Karpas-422 (cell line): Measurements from ENCODE around the gene PLA2G4B. TPM values are rescaled to one million over a fixed set of nuclear protein-coding genes. Genes with fewer than 3 reads are reported as not detected.

Source experiments
- DNase-seq: peaks from one replicate; pipeline ENCODE4 v3.0.0-alpha.2; 2015
- H2AFZ ChIP-seq: fragments of 200-600 bp; sonication (generic); 2 replicates; pipeline ENCODE4 v1.6.1; 2014; ENCODE audit warnings: antibody characterized with exemption, low read length, mixed read lengths
- H3K27ac ChIP-seq: fragments of 200-600 bp; sonication (generic); 2 replicates; pipeline ENCODE4 v1.5.1; 2014; ENCODE audit warnings: mild to moderate bottlenecking, low read length, moderate library complexity
- H3K27me3 ChIP-seq: fragments of 200-600 bp; sonication (generic); 2 replicates; pipeline ENCODE4 v1.6.1; 2014; ENCODE audit warnings: low read length, mixed read lengths
- H3K36me3 ChIP-seq: fragments of 200-600 bp; sonication (generic); 2 replicates; pipeline ENCODE4 v1.6.1; 2014; ENCODE audit warnings: low read length, mixed read lengths; ENCODE audit not compliant: insufficient read depth
- H3K4me1 ChIP-seq: fragments of 200-600 bp; sonication (generic); 2 replicates; pipeline ENCODE4 v1.6.1; 2014; ENCODE audit warnings: mild to moderate bottlenecking, low read length, mixed read lengths
- H3K4me2 ChIP-seq: fragments of 200-600 bp; sonication (generic); 2 replicates; pipeline ENCODE4 v1.6.1; 2014; ENCODE audit warnings: low read length, low read depth, mild to moderate bottlenecking; ENCODE audit not compliant: poor library complexity, severe bottlenecking
- H3K4me3 ChIP-seq: fragments of 200-600 bp; sonication (generic); 2 replicates; pipeline ENCODE4 v1.5.1; 2014; ENCODE audit warnings: mild to moderate bottlenecking, antibody characterized with exemption, low read length, mixed read lengths
- H3K79me2 ChIP-seq: fragments of 200-600 bp; sonication (generic); 2 replicates; pipeline ENCODE4 v1.6.1; 2014; ENCODE audit warnings: mild to moderate bottlenecking, low read length, mixed read lengths
- H3K9ac ChIP-seq: fragments of 200-600 bp; sonication (generic); 2 replicates; pipeline ENCODE4 v1.6.0; 2014; ENCODE audit warnings: low read length
- H3K9me2 ChIP-seq: fragments of 200-600 bp; sonication (generic), shearing (Covaris generic); replicated peaks from 2 replicates; pipeline ENCODE4 v1.6.0; 2014; ENCODE audit warnings: mild to moderate bottlenecking, low read length, moderate library complexity; ENCODE audit not compliant: insufficient read depth
- H3K9me3 ChIP-seq: fragments of 300-700, 200-600 bp; sonication (generic); 2 replicates; pipeline ENCODE4 v1.6.1; 2014; ENCODE audit warnings: low read length, mixed read lengths
- H4K20me1 ChIP-seq: fragments of 200-600 bp; sonication (generic); 2 replicates; pipeline ENCODE4 v1.6.1; 2014; ENCODE audit warnings: mild to moderate bottlenecking, antibody characterized with exemption, low read length, low read depth; ENCODE audit not compliant: insufficient read depth
- total RNA-seq: library from RNA; depleted of rRNA; stranded (reverse); fragments of >200 nt; shearing (Covaris generic); gene quantifications from 2 replicates; pipeline ENCODE4 v1.2.3, GENCODE V29; 2014; ENCODE audit warnings: low replicate concordance

The PLA2G4B gene
- total RNA-seq, 1 experiment from 2014 or later: 2.2 TPM

GRCh38 chr15:41820791-41821423, 17.7 kb upstream of the PLA2G4B start:
- DNase-seq: no peak

DNA sequence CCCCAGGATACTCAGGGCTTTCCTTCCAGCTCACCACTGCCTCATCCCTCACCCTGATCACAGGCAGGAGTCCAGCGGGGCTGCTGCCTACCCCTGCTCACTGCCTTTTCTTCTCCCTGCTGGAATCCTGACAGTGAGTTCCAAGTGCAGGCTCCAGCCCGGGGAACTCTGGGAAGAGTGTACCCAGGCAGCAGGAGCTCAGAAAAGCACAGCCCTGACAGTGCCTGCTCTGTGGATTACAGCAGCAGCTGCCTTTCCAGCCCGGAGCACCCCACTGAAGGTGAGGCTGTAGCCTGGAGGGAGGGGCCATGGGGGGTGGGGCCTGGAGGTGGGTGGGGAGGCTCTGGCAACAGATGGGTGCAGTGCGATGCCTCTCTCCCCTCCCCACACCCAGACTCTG, 16.8 kb upstream of the PLA2G4B start:
- Histone ChIP-seq H3K27me3 (no peaks in the 10 kb centered on the region), H3K4me1 (no peaks in the 10 kb centered on the region)

More at GRCh38 chr15:41820791-41821423, 17.7 kb upstream of the PLA2G4B start:
- no peak overlapping the region for H3K9ac ChIP-seq
- no peaks in the 10 kb centered on the region for H3K9me2 ChIP-seq
- no peak overlapping the region for H2AFZ ChIP-seq
- no peak overlapping the region for H3K4me2 ChIP-seq
- no peaks in the 10 kb centered on the region for H3K4me1 ChIP-seq
- H3K36me3 ChIP-seq: no peaks in the 10 kb centered on the region
- no peak overlapping the region for H3K27ac ChIP-seq
- H3K4me3 ChIP-seq: no peak overlapping the region
- H3K79me2 ChIP-seq: no peaks in the 10 kb centered on the region
- no peaks in the 10 kb centered on the region for H3K27me3 ChIP-seq
- H3K9me3 ChIP-seq: no peaks in the 10 kb centered on the region
- no peaks in the 10 kb centered on the region for H4K20me1 ChIP-seq

GRCh38 chr15:41822471-41822870, 16.2 kb upstream of the PLA2G4B start:
- no peak overlapping the region for H2AFZ ChIP-seq
- H3K4me3 ChIP-seq: no peak overlapping the region
- H3K4me1 ChIP-seq: peaks cover 3% of the 10 kb centered on the region
- H3K27me3 ChIP-seq: no peaks in the 10 kb centered on the region
- H3K9me3 ChIP-seq: no peaks in the 10 kb centered on the region
- no peak for DNase-seq
- no peaks in the 10 kb centered on the region for H4K20me1 ChIP-seq
- H3K4me2 ChIP-seq: no peak overlapping the region
- H3K79me2 ChIP-seq: no peaks in the 10 kb centered on the region
- no peaks in the 10 kb centered on the region for H3K36me3 ChIP-seq
- no peaks in the 10 kb centered on the region for H3K9me2 ChIP-seq
- H3K9ac ChIP-seq: no peak overlapping the region
- H3K27ac ChIP-seq: no peak overlapping the region

More for the DNA sequence above, 16.8 kb upstream of the PLA2G4B start:
- H3K27ac ChIP-seq: no peak overlapping the region
- H2AFZ ChIP-seq: no peak overlapping the region
- H3K79me2 ChIP-seq: no peaks in the 10 kb centered on the region
- H3K9me3 ChIP-seq: no peaks in the 10 kb centered on the region
- H3K4me3 ChIP-seq: no peak overlapping the region
- no peaks in the 10 kb centered on the region for H4K20me1 ChIP-seq
- H3K4me2 ChIP-seq: no peak overlapping the region
- no peak overlapping the region for H3K9ac ChIP-seq
- no peaks in the 10 kb centered on the region for H3K36me3 ChIP-seq
- no peak for DNase-seq
- no peaks in the 10 kb centered on the region for H3K9me2 ChIP-seq

- no peak overlapping the region for H2AFZ ChIP-seq
- H4K20me1 ChIP-seq: no peaks in the 10 kb centered on the region
- no peak overlapping the region for H3K27ac ChIP-seq
- no peaks in the 10 kb centered on the region for H3K36me3 ChIP-seq
- no peak overlapping the region for H3K4me2 ChIP-seq
- H3K79me2 ChIP-seq: no peaks in the 10 kb centered on the region
- no peak overlapping the region for H3K9ac ChIP-seq
- H3K4me1 ChIP-seq: peaks cover 5% of the 10 kb centered on the region
- no peaks in the 10 kb centered on the region for H3K9me3 ChIP-seq
- H3K9me2 ChIP-seq: no peaks in the 10 kb centered on the region
- no peaks in the 10 kb centered on the region for H3K27me3 ChIP-seq
- H3K4me3 ChIP-seq: no peak overlapping the region
- no peak for DNase-seq
These were observed 15.7 kb upstream of the PLA2G4B start for GRCh38 chr15:41822957-41823356.

DNA sequence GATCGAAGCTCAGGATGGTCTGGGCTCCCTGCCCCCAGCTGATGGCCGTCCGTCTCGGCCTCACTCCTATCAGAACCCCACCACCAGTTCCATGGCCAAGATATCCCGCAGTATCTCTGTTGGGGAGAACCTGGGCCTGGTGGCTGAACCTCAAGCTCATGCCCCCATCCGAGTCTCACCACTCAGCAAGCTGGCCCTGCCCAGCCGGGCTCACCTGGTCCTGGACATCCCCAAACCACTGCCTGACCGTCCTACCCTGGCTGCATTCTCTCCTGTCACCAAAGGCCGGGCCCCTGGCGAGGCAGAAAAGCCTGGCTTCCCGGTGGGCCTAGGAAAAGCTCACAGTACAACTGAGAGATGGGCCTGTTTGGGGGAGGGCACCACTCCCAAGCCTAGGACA, 15.1 kb upstream of the PLA2G4B start:
- H3K4me1 ChIP-seq: peaks cover 6% of the 10 kb centered on the region
- H3K36me3 ChIP-seq: no peaks in the 10 kb centered on the region
- H3K9ac ChIP-seq: no peak overlapping the region

GRCh38 chr15:41824062-41824745, 14.4 kb upstream of the PLA2G4B start:
- Histone ChIP-seq H3K9me2 (no peaks in the 10 kb centered on the region), H3K4me1 (peaks cover 11% of the 10 kb centered on the region), H3K9me3 (no peaks in the 10 kb centered on the region), H3K9ac (no peak overlapping the region), H3K27ac (no peak overlapping the region), H3K27me3 (no peaks in the 10 kb centered on the region), H3K79me2 (no peaks in the 10 kb centered on the region), H4K20me1 (no peaks in the 10 kb centered on the region), H3K4me2 (no peak overlapping the region), H2AFZ (no peak overlapping the region), H3K36me3 (no peaks in the 10 kb centered on the region), H3K4me3 (no peak overlapping the region)
- no peak for DNase-seq

More for the DNA sequence above, 15.1 kb upstream of the PLA2G4B start:
- no peaks in the 10 kb centered on the region for H3K9me2 ChIP-seq
- H2AFZ ChIP-seq: no peak overlapping the region
- H3K27me3 ChIP-seq: no peaks in the 10 kb centered on the region
- no peaks in the 10 kb centered on the region for H3K79me2 ChIP-seq
- H3K9me3 ChIP-seq: no peaks in the 10 kb centered on the region
- no peaks in the 10 kb centered on the region for H4K20me1 ChIP-seq
- no peak overlapping the region for H3K4me3 ChIP-seq
- no peak for DNase-seq
- H3K4me2 ChIP-seq: no peak overlapping the region
- H3K27ac ChIP-seq: no peak overlapping the region

DNA sequence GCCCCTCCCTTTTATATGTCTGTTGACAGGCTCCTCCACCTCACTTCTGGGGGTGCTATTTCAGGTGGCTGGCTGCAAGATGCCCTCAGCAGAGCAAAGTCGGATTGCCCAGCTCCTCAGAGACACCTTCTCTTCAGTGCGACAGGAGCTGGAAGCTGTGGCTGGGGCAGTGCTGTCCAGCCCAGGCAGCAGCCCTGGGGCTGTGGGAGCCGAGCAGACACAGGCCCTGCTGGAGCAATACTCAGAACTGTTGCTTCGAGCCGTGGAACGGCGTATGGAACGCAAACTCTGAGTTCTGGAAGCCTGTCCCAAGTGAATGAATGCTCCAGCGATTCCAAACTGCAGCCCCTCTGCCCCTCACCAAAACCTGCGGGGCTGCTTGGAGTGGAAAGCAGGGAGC, 13.5 kb upstream of the PLA2G4B start:
- Histone ChIP-seq H2AFZ (no peak overlapping the region), H4K20me1 (no peaks in the 10 kb centered on the region), H3K9me2 (no peaks in the 10 kb centered on the region), H3K27ac (no peak overlapping the region), H3K9ac (no peak overlapping the region), H3K9me3 (no peaks in the 10 kb centered on the region), H3K4me1 (peaks cover 11% of the 10 kb centered on the region), H3K36me3 (no peaks in the 10 kb centered on the region), H3K27me3 (no peaks in the 10 kb centered on the region), H3K79me2 (no peaks in the 10 kb centered on the region), H3K4me2 (no peak overlapping the region), H3K4me3 (no peak overlapping the region)
- DNase-seq: no peak

DNA sequence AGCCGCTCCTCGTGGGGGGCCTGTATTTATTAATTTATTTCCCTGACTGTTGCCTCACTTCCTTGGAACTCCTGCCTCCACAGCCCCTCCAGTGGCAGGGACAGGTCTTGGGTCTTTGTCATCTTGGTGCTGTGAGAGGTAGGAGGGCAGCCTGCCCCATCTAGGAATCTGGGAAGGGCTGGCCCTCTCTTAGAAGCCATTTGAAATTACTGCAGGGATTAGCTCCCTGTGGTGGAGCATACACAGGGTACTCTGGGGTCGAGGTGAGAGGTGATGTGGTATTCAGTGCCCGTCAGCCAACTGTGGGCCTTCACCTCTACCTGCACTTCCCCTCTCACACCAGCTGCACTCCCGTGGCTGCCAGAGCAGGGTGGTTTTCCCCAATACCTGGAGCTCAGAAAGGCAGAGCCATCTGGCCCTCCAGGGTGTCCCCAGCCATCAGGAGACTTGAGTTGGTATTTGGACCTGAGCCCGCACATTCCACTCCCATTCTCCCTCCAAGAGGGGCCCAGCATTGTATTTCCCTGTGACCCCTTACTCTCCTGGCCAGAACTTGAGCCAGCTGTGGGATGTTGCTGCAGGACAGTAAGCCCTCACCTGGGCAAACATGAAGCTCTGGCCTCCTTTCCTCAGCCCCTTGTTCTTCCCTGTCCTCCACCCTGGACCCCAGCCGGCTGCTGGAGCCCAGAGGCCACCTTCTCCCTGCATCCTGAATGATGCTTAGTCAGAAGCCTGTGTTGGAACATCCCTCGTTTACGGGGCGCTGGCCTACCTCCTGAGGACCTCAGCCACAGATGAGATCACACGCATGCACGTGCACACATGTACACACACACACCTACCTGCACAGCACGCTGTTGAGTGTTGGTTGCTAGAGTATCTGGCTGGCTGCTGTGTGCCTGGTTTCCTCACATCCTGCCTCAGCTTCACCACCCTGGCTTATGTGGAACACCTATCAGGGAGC, 12.8 kb upstream of the PLA2G4B start:
- no peak overlapping the region for H3K4me3 ChIP-seq
- no peaks in the 10 kb centered on the region for H3K9me2 ChIP-seq
- H3K9me3 ChIP-seq: no peaks in the 10 kb centered on the region
- no peak overlapping the region for H2AFZ ChIP-seq
- no peak overlapping the region for H3K27ac ChIP-seq
- no peaks in the 10 kb centered on the region for H4K20me1 ChIP-seq
- no peaks in the 10 kb centered on the region for H3K36me3 ChIP-seq
- no peak overlapping the region for H3K9ac ChIP-seq
- no peak overlapping the region for H3K4me2 ChIP-seq
- no peaks in the 10 kb centered on the region for H3K79me2 ChIP-seq
- H3K4me1 ChIP-seq: peaks cover 11% of the 10 kb centered on the region
- DNase-seq: no peak
- no peaks in the 10 kb centered on the region for H3K27me3 ChIP-seq
